Fibroblast of pulmonary artery (primary cell): Measurements from ENCODE around the gene BBLN.

Experiments
- DNase-seq: peaks from one replicate; pipeline ENCODE4 v3.0.0-alpha.2; 2010; ENCODE audit warnings: low read depth
- H3K4me3 ChIP-seq: replicated peaks from 2 replicates; pipeline ENCODE4 v1.5.1; 2011; ENCODE audit warnings: low read depth, mild to moderate bottlenecking, control low read depth, low read length, moderate library complexity
- CTCF ChIP-seq: IDR thresholded peaks from 2 replicates; pipeline ENCODE4 v1.5.1; 2011; ENCODE audit warnings: mild to moderate bottlenecking, control low read depth, low read length, inconsistent platforms; ENCODE audit errors: missing control alignments

Gene BBLN

GRCh38 chr9:128121924-128122808 lies 37.9 kb upstream of the BBLN start:
- no peak for DNase-seq
- TF ChIP-seq CTCF: no peak

GRCh38 chr9:128122809-128123175 lies 37.3 kb upstream of the BBLN start:
- DNase-seq: no peak
- TF ChIP-seq CTCF: no peak
- H3K4me3 ChIP-seq: no peak overlapping the region

More at GRCh38 chr9:128121924-128122808, 37.9 kb upstream of the BBLN start:
- no peak overlapping the region for H3K4me3 ChIP-seq

GRCh38 chr9:128123451-128124080 lies 36.5 kb upstream of the BBLN start:
- DNase-seq: no peak
- no peak overlapping the region for H3K4me3 ChIP-seq
- no peak for TF ChIP-seq CTCF

- TF ChIP-seq CTCF: no peak
- DNase-seq: no peak
- H3K4me3 ChIP-seq: no peak overlapping the region
Measured at GRCh38 chr9:128124451-128124850, 35.6 kb upstream of the BBLN start.

- TF ChIP-seq CTCF: peak; percentile 72
Measured at GRCh38 chr9:128124873-128125579, 35.0 kb upstream of the BBLN start.

GRCh38 chr9:128125580-128126354 lies 34.3 kb upstream of the BBLN start:
- peak overlapping the region; percentile 3 for H3K4me3 ChIP-seq
- DNase-seq: no peak
- no peak for TF ChIP-seq CTCF

More at GRCh38 chr9:128124873-128125579, 35.0 kb upstream of the BBLN start:
- DNase-seq: peak; percentile 63
- H3K4me3 ChIP-seq: no peak overlapping the region
